Caco-2 (cell line): ENCODE measurements around the gene RBMXL2. TPM values are rescaled to one million over a fixed set of nuclear protein-coding genes. Genes with fewer than 3 reads are reported as not detected.

ENCODE experiments used
- BruUV-seq: library from RNA; stranded (reverse); fragments of 400-500 nt; replicated peaks from 2 replicates; lab custom pipeline; 2021; lab: Mats Ljungman, UMichigan
- CTCF ChIA-PET: fragments of 300-600 bp; sonication (Branson Sonifier 250); formaldehyde crosslinking; loops from one replicate; lab custom pipeline; 2022; ENCODE audit warnings: antibody characterized with exemption; lab: Charles Lee
- POLR2A ChIA-PET: fragments of 300-600 bp; sonication (Branson Sonifier 250); formaldehyde crosslinking; loops from one replicate; lab custom pipeline; 2022; ENCODE audit warnings: antibody characterized with exemption; lab: Charles Lee
- DNase-seq, 2 experiments: peaks; one replicate each; pipeline versions ENCODE4 v3.0.0 to v3.0.0-alpha.2; 2020 to 2022
- H3K27me3 ChIP-seq: replicated peaks from 2 replicates; pipeline ENCODE4 v1.6.0; 2011; ENCODE audit warnings: low read length; ENCODE audit not compliant: control insufficient read depth, insufficient read depth
- H3K36me3 ChIP-seq: 2 replicates; pipeline ENCODE4 v1.5.1; 2011; ENCODE audit warnings: low read length; ENCODE audit not compliant: control insufficient read depth, insufficient read depth
- H3K4me1 ChIP-seq: fragments of 250-450 bp; sonication (Bioruptor Pico); 2 replicates; pipeline ENCODE4 v1.5.1; 2020; ENCODE audit warnings: mild to moderate bottlenecking
- H3K4me3 ChIP-seq: 2 replicates; pipeline ENCODE4 v1.5.1; 2011; ENCODE audit warnings: low read depth, mild to moderate bottlenecking, control low read depth, low read length
- H3K9me3 ChIP-seq: fragments of 250-450 bp; sonication (Bioruptor Pico); 2 replicates; pipeline ENCODE4 v1.5.1; 2020; ENCODE audit warnings: mild to moderate bottlenecking, moderate library complexity
- H3K27ac Mint-ChIP-seq: one replicate; pipeline ENCODE4 v1.8.0; 2022; ENCODE audit warnings: mixed read lengths; ENCODE audit not compliant: unreplicated experiment
- H3K27me3 Mint-ChIP-seq: one replicate; pipeline ENCODE4 v1.8.0; 2022; ENCODE audit warnings: mixed read lengths; ENCODE audit not compliant: insufficient read depth, unreplicated experiment
- H3K36me3 Mint-ChIP-seq: one replicate; pipeline ENCODE4 v1.8.0; 2022; ENCODE audit warnings: mild to moderate bottlenecking, mixed read lengths; ENCODE audit not compliant: insufficient read depth, unreplicated experiment
- H3K4me1 Mint-ChIP-seq: one replicate; pipeline ENCODE4 v1.8.0; 2022; ENCODE audit warnings: low read depth, mixed read lengths; ENCODE audit not compliant: unreplicated experiment
- H3K4me3 Mint-ChIP-seq: one replicate; pipeline ENCODE4 v1.8.0; 2022; ENCODE audit warnings: mild to moderate bottlenecking, moderate library complexity, mixed read lengths; ENCODE audit not compliant: unreplicated experiment
- H3K9me3 Mint-ChIP-seq: one replicate; pipeline ENCODE4 v1.8.0; 2022; ENCODE audit warnings: mixed read lengths; ENCODE audit not compliant: unreplicated experiment
- intact Hi-C: fragments of 100-400 bp; cut with micrococcal nuclease; formaldehyde crosslinking; loops from one replicate; pipeline ENCODE4 v1.10.0; 2022; ENCODE audit not compliant: unreplicated experiment
- total RNA-seq: library from RNA; stranded (reverse); gene quantifications from 2 replicates; pipeline ENCODE4 v1.2.3, GENCODE V29; 2022
- TF ChIP-seq, protein P1 (sequence below), 2 experiments: fragments of 200-600 bp in 1 of 2; IDR thresholded peaks; 1 replicate in 1 of 2; 2 replicates in 1 of 2; pipeline versions ENCODE4 v1.5.1 to v1.8.0; 2011 to 2022; ENCODE audit warnings: antibody characterized with exemption in 1 of 2, control low read depth in 1 of 2, inconsistent platforms in 1 of 2, low read depth in 1 of 2, low read length in 1 of 2, mild to moderate bottlenecking in 1 of 2, moderate library complexity in 1 of 2; ENCODE audit not compliant: insufficient read depth in 1 of 2, severe bottlenecking in 1 of 2, unreplicated experiment in 1 of 2

The RBMXL2 gene
- total RNA-seq, 1 experiment from 2014 or later, result not detected

DNA sequence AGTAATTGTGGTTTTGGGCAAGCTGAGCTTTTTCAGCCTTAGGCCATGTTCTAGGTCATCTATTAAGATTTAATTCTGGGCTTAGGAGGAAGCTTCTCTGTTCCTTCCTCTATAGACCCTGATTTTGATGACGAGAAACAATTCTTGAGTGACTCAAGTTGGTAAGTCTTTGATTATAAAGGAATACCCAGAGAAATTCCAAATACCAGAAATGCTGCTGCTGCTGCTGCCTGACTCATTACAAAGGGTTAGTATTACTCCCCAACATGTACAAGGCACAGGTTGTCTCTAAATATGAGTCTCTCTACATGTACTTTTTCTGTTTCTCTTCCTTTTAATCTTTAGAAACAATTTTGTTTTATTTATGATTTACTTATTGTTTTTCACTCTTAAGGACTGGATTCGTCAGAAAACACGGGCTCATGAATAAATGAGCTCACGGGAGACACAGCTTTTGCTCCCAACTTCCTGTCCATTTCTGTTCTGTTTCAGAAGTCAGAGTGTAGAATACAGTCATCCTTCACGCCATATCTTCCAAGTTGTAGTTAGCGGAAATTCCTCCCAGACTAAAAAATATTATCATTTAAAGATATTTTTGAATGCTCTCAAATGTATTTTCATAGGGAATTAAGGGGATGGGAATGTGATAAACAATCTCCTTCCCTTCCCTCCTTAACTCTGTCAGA lies 31.8 kb upstream of the RBMXL2 start:
- Mint-ChIP-seq H3K27me3 (peaks cover 5% of the 10 kb centered on the region), H3K4me3 (no peak overlapping the region), H3K4me1 (no peaks in the 10 kb centered on the region), H3K27ac (no peak overlapping the region), H3K36me3 (no peaks in the 10 kb centered on the region), H3K9me3 (no peaks in the 10 kb centered on the region)
- H3K9me3 ChIP-seq, result no peaks in the 10 kb centered on the region
- H3K36me3 ChIP-seq, result no peaks in the 10 kb centered on the region
- no TSS peak for BruUV-seq
- no peak overlapping the region for H3K4me3 ChIP-seq
- no peak for DNase-seq
- CTCF ChIA-PET, result no interaction called here
- H3K27me3 ChIP-seq, result no peaks in the 10 kb centered on the region
- TF ChIP-seq, protein P1, sequence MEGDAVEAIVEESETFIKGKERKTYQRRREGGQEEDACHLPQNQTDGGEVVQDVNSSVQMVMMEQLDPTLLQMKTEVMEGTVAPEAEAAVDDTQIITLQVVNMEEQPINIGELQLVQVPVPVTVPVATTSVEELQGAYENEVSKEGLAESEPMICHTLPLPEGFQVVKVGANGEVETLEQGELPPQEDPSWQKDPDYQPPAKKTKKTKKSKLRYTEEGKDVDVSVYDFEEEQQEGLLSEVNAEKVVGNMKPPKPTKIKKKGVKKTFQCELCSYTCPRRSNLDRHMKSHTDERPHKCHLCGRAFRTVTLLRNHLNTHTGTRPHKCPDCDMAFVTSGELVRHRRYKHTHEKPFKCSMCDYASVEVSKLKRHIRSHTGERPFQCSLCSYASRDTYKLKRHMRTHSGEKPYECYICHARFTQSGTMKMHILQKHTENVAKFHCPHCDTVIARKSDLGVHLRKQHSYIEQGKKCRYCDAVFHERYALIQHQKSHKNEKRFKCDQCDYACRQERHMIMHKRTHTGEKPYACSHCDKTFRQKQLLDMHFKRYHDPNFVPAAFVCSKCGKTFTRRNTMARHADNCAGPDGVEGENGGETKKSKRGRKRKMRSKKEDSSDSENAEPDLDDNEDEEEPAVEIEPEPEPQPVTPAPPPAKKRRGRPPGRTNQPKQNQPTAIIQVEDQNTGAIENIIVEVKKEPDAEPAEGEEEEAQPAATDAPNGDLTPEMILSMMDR (IDR thresholded peaks at IDR 0.05; ENCODE audit: insufficient read depth in 1 of 2, low read depth in 1 of 2, low read length in 1 of 2, severe bottlenecking in 1 of 2, unreplicated experiment in 1 of 2), result no peak
- no peaks in the 10 kb centered on the region for H3K4me1 ChIP-seq
- intact Hi-C loops, result no loop called here
- POLR2A ChIA-PET, result no interaction called here

DNA sequence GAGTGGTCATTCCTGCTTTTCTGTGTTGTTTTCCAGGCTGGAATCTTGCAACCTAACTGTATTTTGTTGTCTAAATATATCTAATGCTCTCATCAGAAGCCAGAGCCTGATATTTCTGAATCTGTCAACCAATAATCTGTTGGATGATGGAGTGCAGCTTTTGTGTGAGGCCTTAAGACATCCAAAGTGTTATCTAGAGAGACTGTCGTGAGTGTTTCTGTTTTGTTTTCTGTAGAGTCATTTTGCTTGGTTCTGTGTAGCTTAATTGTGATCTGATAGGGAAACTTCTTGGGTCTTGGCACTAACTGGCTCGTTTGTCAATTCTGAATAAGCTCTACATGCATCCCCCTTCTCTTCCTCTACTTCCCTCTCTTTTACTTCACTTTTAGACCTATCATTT lies 31.2 kb upstream of the RBMXL2 start:
- Histone ChIP-seq H3K9me3 (no peaks in the 10 kb centered on the region), H3K36me3 (no peaks in the 10 kb centered on the region), H3K4me3 (no peak overlapping the region), H3K27me3 (no peaks in the 10 kb centered on the region), H3K4me1 (no peaks in the 10 kb centered on the region)
- Mint-ChIP-seq H3K4me3 (no peak overlapping the region), H3K36me3 (no peaks in the 10 kb centered on the region), H3K4me1 (no peaks in the 10 kb centered on the region), H3K27ac (no peak overlapping the region), H3K9me3 (no peaks in the 10 kb centered on the region), H3K27me3 (peaks cover 5% of the 10 kb centered on the region)
- no peak for DNase-seq
- CTCF ChIA-PET, result no interaction called here
- intact Hi-C loops, result no loop called here
- POLR2A ChIA-PET, result no interaction called here
- TF ChIP-seq, protein P1 (IDR thresholded peaks at IDR 0.05; ENCODE audit: insufficient read depth in 1 of 2, low read depth in 1 of 2, low read length in 1 of 2, severe bottlenecking in 1 of 2, unreplicated experiment in 1 of 2), result no peak
- BruUV-seq, result no TSS peak

DNA sequence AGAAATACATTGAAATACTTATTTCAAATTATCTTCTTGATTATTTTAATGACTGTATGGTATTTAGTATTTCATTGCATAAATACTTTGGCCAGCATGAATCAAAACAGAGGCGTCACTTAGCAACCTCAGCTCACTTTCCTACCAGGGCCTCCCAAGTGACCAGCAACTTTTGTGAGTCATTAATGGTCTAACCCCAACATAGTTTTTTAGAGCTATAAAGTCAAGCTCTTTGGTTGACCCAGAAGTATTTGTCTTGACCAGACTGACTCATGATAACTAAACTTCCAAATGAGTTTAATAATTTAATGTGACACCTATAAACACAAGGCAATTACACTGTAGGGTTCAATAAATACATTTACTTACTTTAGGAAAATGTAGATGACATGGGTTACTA lies 27.9 kb upstream of the RBMXL2 start:
- no peaks in the 10 kb centered on the region for H3K36me3 Mint-ChIP-seq
- POLR2A ChIA-PET, result no interaction called here
- no TSS peak for BruUV-seq
- no peaks in the 10 kb centered on the region for H3K9me3 ChIP-seq
- CTCF ChIA-PET, result no interaction called here
- H3K27me3 Mint-ChIP-seq, result no peaks in the 10 kb centered on the region
- H3K4me3 Mint-ChIP-seq, result no peak overlapping the region
- H3K4me1 Mint-ChIP-seq, result no peaks in the 10 kb centered on the region
- intact Hi-C loops, result no loop called here
- H3K4me1 ChIP-seq, result no peaks in the 10 kb centered on the region
- TF ChIP-seq, protein P1 (IDR thresholded peaks at IDR 0.05; ENCODE audit: insufficient read depth in 1 of 2, low read depth in 1 of 2, low read length in 1 of 2, severe bottlenecking in 1 of 2, unreplicated experiment in 1 of 2), result no peak
- no peak overlapping the region for H3K4me3 ChIP-seq
- H3K9me3 Mint-ChIP-seq, result no peaks in the 10 kb centered on the region
- H3K27ac Mint-ChIP-seq, result no peak overlapping the region
- H3K36me3 ChIP-seq, result no peaks in the 10 kb centered on the region
- no peaks in the 10 kb centered on the region for H3K27me3 ChIP-seq
- no peak for DNase-seq
